ENCODE measurements around the gene FNDC3A.
A peak's percentile ranks its signal among the peaks of the same experiment; 100 is the strongest.
"Not testable (repeated sequence)": the region's sequence is repeated elsewhere in the genome, so short reads cannot be mapped to it uniquely, and the experiment has no call there.

The FNDC3A gene

GRCh38 chr13:49148405-49148804, 172.7 kb downstream of the FNDC3A start:
- no peak for DNase-seq (ENCODE audit: low spot score)

- DNase-seq (ENCODE audit: low spot score), result not testable (repeated sequence)
These were observed 182.4 kb downstream of the FNDC3A start for GRCh38 chr13:49157955-49158584.

GRCh38 chr13:49163162-49163561, 187.4 kb downstream of the FNDC3A start:
- DNase-seq (ENCODE audit: low spot score), result not testable (repeated sequence)

GRCh38 chr13:49164712-49165111, 189.0 kb downstream of the FNDC3A start:
- DNase-seq (ENCODE audit: low spot score), result no peak

GRCh38 chr13:49165798-49166752, 190.4 kb downstream of the FNDC3A start:
- DNase-seq (ENCODE audit: low spot score), result no peak

GRCh38 chr13:49171359-49171758, 195.6 kb downstream of the FNDC3A start:
- no peak for DNase-seq (ENCODE audit: low spot score)

GRCh38 chr13:49183672-49184325, 208.1 kb downstream of the FNDC3A start:
- no peak for DNase-seq (ENCODE audit: low spot score)

GRCh38 chr13:49184621-49185020, 208.9 kb downstream of the FNDC3A start:
- no peak for DNase-seq (ENCODE audit: low spot score)

GRCh38 chr13:49185264-49185663, 209.6 kb downstream of the FNDC3A start:
- no peak for DNase-seq (ENCODE audit: low spot score)

GRCh38 chr13:49190901-49191300, 215.2 kb downstream of the FNDC3A start:
- no peak for DNase-seq (ENCODE audit: low spot score)

GRCh38 chr13:49206641-49207040, 230.9 kb downstream of the FNDC3A start:
- no peak for DNase-seq (ENCODE audit: low spot score)

- DNase-seq (ENCODE audit: low spot score), result no peak
These were observed 232.9 kb downstream of the FNDC3A start for GRCh38 chr13:49208619-49209018.

GRCh38 chr13:49210114-49210513, 234.4 kb downstream of the FNDC3A start:
- DNase-seq (ENCODE audit: low spot score), result no peak

GRCh38 chr13:49210669-49211068, 235.0 kb downstream of the FNDC3A start:
- no peak for DNase-seq (ENCODE audit: low spot score)

- peak; percentile 16 for DNase-seq (ENCODE audit: low spot score)
These were observed 237.8 kb downstream of the FNDC3A start for GRCh38 chr13:49213539-49213938.

GRCh38 chr13:49213997-49214916, 238.5 kb downstream of the FNDC3A start:
- no peak for DNase-seq (ENCODE audit: low spot score)

GRCh38 chr13:49214917-49215376, 239.2 kb downstream of the FNDC3A start:
- peak; percentile 63 for DNase-seq (ENCODE audit: low spot score)

GRCh38 chr13:49216334-49216733, 240.6 kb downstream of the FNDC3A start:
- no peak for DNase-seq (ENCODE audit: low spot score)

- no peak for DNase-seq (ENCODE audit: low spot score)
These were observed 242.3 kb downstream of the FNDC3A start for GRCh38 chr13:49217962-49218492.

- DNase-seq (ENCODE audit: low spot score), result no peak
These were observed 242.9 kb downstream of the FNDC3A start for GRCh38 chr13:49218493-49219051.

- DNase-seq (ENCODE audit: low spot score), result no peak
These were observed 243.9 kb downstream of the FNDC3A start for GRCh38 chr13:49219647-49220035.
